ENCODE results near the gene CAMTA1.

GRCh38 chr1:7259955-7260354 lies 474.7 kb downstream of the CAMTA1 start:
- TF ChIP-seq CTCF (IDR thresholded peaks at IDR 0.05): no peak
- TF ChIP-seq POLR2A (IDR thresholded peaks at IDR 0.05): no peak

Measured in upper lobe of left lung (tissue), 4 donors.